ENCODE data around the gene EML3.

Gene EML3

DNA sequence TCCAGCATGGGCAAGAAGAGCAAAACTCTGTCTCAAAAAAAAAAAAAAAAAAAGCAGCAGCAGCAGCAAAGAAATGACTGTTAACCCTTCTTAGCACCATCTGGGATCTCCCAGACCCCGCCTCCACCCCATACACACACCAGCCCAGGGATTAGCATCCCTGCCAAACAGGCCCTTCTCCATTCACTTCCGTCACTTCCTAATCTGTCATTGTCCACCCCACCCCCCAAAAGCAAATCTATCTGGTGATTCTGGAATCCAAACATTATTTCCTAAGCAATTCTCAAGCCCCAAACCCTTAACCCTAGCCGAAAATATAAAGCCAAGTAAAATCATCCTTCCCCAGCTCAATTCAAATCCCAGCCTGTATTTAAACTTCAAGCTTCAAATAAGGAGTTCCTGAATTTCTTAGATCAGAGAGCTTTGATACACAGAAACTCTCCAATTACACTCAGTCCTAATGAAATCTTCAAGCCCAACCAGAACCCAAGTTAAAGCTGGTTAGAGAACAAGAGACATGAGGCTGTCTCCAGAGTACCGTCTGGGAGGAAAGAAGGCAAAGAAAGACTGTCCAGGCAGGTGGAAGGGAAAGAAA, 60.0 kb downstream of the EML3 start:
- no peak for DNase-seq (ENCODE audit: low read depth)

All from stimulated activated CD8-positive, alpha-beta memory T cell treated with anti-CD3 and anti-CD28 coated beads, Interleukin-4, amount 100 ng/mL, for 24 hours (primary cell).